Neural crest cell (in vitro differentiated cells): Measurements from ENCODE around the gene NAT8L. TPM values are rescaled to one million over a fixed set of nuclear protein-coding genes. Genes with fewer than 3 reads are reported as not detected.

ENCODE experiments used
- DNase-seq: peaks from one replicate; pipeline ENCODE4 v3.0.0; 2021; ENCODE audit warnings: low read depth, mixed read lengths, low spot score
- H3K27ac Mint-ChIP-seq: one replicate; pipeline ENCODE4 v1.8.0; 2021; ENCODE audit warnings: mild to moderate bottlenecking, mixed read lengths; ENCODE audit not compliant: unreplicated experiment
- H3K27me3 Mint-ChIP-seq: 2 replicates; pipeline ENCODE4 v1.8.0; 2021; ENCODE audit warnings: low read depth, mild to moderate bottlenecking, mixed read lengths
- H3K36me3 Mint-ChIP-seq: 2 replicates; pipeline ENCODE4 v1.8.0; 2021; ENCODE audit warnings: low read depth, mild to moderate bottlenecking, mixed read lengths
- H3K4me1 Mint-ChIP-seq: 2 replicates; pipeline ENCODE4 v1.8.0; 2021; ENCODE audit warnings: mixed read lengths
- H3K4me3 Mint-ChIP-seq: one replicate; pipeline ENCODE4 v1.8.0; 2021; ENCODE audit warnings: mild to moderate bottlenecking, mixed read lengths
- H3K9me3 Mint-ChIP-seq: 2 replicates; pipeline ENCODE4 v1.8.0; 2021; ENCODE audit warnings: mixed read lengths
- CTCF ChIP-seq: fragments of 200-600 bp; sonication (generic); conservative IDR thresholded peaks from 2 replicates; pipeline ENCODE4 v1.5.0; 2021; ENCODE audit warnings: antibody characterized with exemption, mild to moderate bottlenecking
- total RNA-seq: library from RNA; stranded (reverse); gene quantifications from 2 replicates; pipeline ENCODE4 v1.2.1, GENCODE V29; 2021

NAT8L gene
- total RNA-seq, 1 donor from 2014 or later = 19.5 TPM

GRCh38 chr4:2104556-2105345 lies 45.6 kb downstream of the NAT8L start:
- Mint-ChIP-seq H3K27me3 (no peaks in the 10 kb centered on the region), H3K27ac (no peak overlapping the region), H3K36me3 (peaks cover 10% of the 10 kb centered on the region), H3K4me1 (peaks cover 7% of the 10 kb centered on the region), H3K9me3 (peaks cover 7% of the 10 kb centered on the region), H3K4me3 (no peak overlapping the region)
- TF ChIP-seq CTCF = no peak
- DNase-seq = no peak

- TF ChIP-seq CTCF = no peak
- Mint-ChIP-seq H3K27ac (no peak overlapping the region), H3K36me3 (peaks cover 10% of the 10 kb centered on the region), H3K27me3 (no peaks in the 10 kb centered on the region), H3K9me3 (peaks cover 7% of the 10 kb centered on the region), H3K4me1 (peaks cover 7% of the 10 kb centered on the region), H3K4me3 (no peak overlapping the region)
- DNase-seq = no peak
Observed at GRCh38 chr4:2105559-2105958, 46.4 kb downstream of the NAT8L start.

- H3K36me3 Mint-ChIP-seq = no peaks in the 10 kb centered on the region
- H3K4me3 Mint-ChIP-seq = no peak overlapping the region
- DNase-seq = no peak
- TF ChIP-seq CTCF = no peak
- no peaks in the 10 kb centered on the region for H3K27me3 Mint-ChIP-seq
- no peak overlapping the region for H3K27ac Mint-ChIP-seq
- H3K9me3 Mint-ChIP-seq = peaks cover 4% of the 10 kb centered on the region
- H3K4me1 Mint-ChIP-seq = no peaks in the 10 kb centered on the region
Observed at GRCh38 chr4:2116687-2117400, 57.7 kb downstream of the NAT8L start.

Other genes starting within 250 kb of the NAT8L start
- gene LETM1, start 203.2 kb upstream of the NAT8L start, total RNA-seq = 59.5 and 60.6 TPM in 2 replicates
- 269 and 274 TPM in 2 replicates for gene NSD2, start 187.9 kb upstream of the NAT8L start, total RNA-seq
- 54.3 and 55.2 TPM in 2 replicates for gene NELFA, start 50.4 kb upstream of the NAT8L start, total RNA-seq
- 26.1 and 26.9 TPM in 2 replicates for gene HAUS3, start 182.8 kb downstream of the NAT8L start, total RNA-seq
- 4.0 and 5.6 TPM in 2 replicates for gene POLN, start 182.8 kb downstream of the NAT8L start, total RNA-seq
- gene MXD4, start 202.8 kb downstream of the NAT8L start, total RNA-seq = 47.1 and 54.3 TPM in 2 replicates